Suprapubic skin (tissue), 4 donors: ENCODE measurements around the gene POU2AF1. TPM values are rescaled to one million over a fixed set of nuclear protein-coding genes. Genes with fewer than 3 reads are reported as not detected.
A peak's percentile ranks its signal among the peaks of the same experiment; 100 is the strongest.

Source experiments
- DNase-seq, 2 donors: peaks; one replicate each; pipeline ENCODE4 v3.0.0-alpha.2; 2019; ENCODE audit warnings: low spot score in 2 of 2
- H3K27ac ChIP-seq: fragments of 200-600 bp; sonication (generic); one replicate; pipeline ENCODE4 v1.5.1; 2019
- H3K27me3 ChIP-seq: fragments of 200-600 bp; sonication (generic); one replicate; pipeline ENCODE4 v1.5.1; 2019
- H3K36me3 ChIP-seq: fragments of 200-600 bp; sonication (generic); one replicate; pipeline ENCODE4 v1.5.1; 2019
- H3K4me1 ChIP-seq: fragments of 200-600 bp; sonication (generic); one replicate; pipeline ENCODE4 v1.5.1; 2019
- H3K4me3 ChIP-seq: fragments of 200-600 bp; sonication (generic); one replicate; pipeline ENCODE4 v1.5.1; 2019; ENCODE audit warnings: mild to moderate bottlenecking
- H3K9me3 ChIP-seq: fragments of 200-600 bp; sonication (generic); one replicate; pipeline ENCODE4 v1.5.1; 2019
- EP300 ChIP-seq: sonication (generic); formaldehyde crosslinking; IDR thresholded peaks from one replicate; pipeline ENCODE4 v1.6.1; 2017; ENCODE audit warnings: antibody characterized with exemption
- POLR2A ChIP-seq, 2 donors: fragments of 450-650 bp; IDR thresholded peaks; one replicate each; pipeline ENCODE4 v1.6.1; 2017; ENCODE audit warnings: antibody characterized with exemption in 2 of 2, mild to moderate bottlenecking in 2 of 2, moderate library complexity in 2 of 2
- POLR2AphosphoS5 ChIP-seq, 3 donors: sonication (generic); formaldehyde crosslinking; IDR thresholded peaks; one replicate each; pipeline ENCODE4 v1.6.1; 2017; ENCODE audit warnings: antibody characterized with exemption in 3 of 3
- WGBS: methylation state at CpG from one replicate; pipeline ENCODE4 v1.1.5; 2018; 5-methylcytosine and 5-hydroxymethylcytosine counted together
- total RNA-seq, 4 donors: library from RNA; depleted of rRNA; stranded (reverse); fragments of >200 nt; gene quantifications; one replicate each; pipeline ENCODE4 v1.1.0, GENCODE V29; 2016
- TF ChIP-seq, protein P1 (sequence below), 2 donors: fragments of 200-600 bp in 1 of 2; fragments of 450-650 bp in 1 of 2; sonication (generic) in 1 of 2; IDR thresholded peaks; one replicate each; pipeline ENCODE4 v1.5.1; 2016 to 2019; ENCODE audit warnings: antibody characterized with exemption in 2 of 2, mild to moderate bottlenecking in 1 of 2, moderate library complexity in 1 of 2

Gene POU2AF1
- total RNA-seq, 4 donors from 2014 or later = not detected

DNA sequence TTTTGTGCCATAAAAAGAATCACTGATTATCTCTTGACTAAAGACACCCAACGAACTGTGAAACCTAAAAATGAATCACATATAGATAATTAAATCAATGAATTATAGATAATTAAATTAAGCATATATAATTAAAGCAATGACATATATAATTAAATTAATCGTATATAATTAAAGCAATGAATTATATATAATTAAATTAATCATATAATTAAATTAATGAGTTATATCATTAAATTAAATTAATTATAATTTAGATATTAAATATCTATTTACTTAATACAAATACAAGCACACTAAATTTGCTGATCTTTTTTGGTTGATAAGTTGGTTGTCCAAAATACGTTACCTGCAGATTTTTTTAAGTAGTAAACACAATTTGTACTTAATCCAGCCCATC, 30.9 kb downstream of the POU2AF1 start:
- Histone ChIP-seq H3K36me3 (no peaks in the 10 kb centered on the region), H3K4me1 (peaks cover 1% of the 10 kb centered on the region), H3K27me3 (no peaks in the 10 kb centered on the region), H3K4me3 (no peak overlapping the region), H3K9me3 (no peaks in the 10 kb centered on the region), H3K27ac (no peak overlapping the region)
- no peak for DNase-seq
- TF ChIP-seq POLR2A (IDR thresholded peaks at IDR 0.05) (no peak), POLR2AphosphoS5 (IDR thresholded peaks at IDR 0.05) (no peak), EP300 (no peak)
- TF ChIP-seq, protein P1, sequence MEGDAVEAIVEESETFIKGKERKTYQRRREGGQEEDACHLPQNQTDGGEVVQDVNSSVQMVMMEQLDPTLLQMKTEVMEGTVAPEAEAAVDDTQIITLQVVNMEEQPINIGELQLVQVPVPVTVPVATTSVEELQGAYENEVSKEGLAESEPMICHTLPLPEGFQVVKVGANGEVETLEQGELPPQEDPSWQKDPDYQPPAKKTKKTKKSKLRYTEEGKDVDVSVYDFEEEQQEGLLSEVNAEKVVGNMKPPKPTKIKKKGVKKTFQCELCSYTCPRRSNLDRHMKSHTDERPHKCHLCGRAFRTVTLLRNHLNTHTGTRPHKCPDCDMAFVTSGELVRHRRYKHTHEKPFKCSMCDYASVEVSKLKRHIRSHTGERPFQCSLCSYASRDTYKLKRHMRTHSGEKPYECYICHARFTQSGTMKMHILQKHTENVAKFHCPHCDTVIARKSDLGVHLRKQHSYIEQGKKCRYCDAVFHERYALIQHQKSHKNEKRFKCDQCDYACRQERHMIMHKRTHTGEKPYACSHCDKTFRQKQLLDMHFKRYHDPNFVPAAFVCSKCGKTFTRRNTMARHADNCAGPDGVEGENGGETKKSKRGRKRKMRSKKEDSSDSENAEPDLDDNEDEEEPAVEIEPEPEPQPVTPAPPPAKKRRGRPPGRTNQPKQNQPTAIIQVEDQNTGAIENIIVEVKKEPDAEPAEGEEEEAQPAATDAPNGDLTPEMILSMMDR (IDR thresholded peaks at IDR 0.05) = no peak
- 82% methylated on average over 3 of the region's 3 CpGs for WGBS

DNA sequence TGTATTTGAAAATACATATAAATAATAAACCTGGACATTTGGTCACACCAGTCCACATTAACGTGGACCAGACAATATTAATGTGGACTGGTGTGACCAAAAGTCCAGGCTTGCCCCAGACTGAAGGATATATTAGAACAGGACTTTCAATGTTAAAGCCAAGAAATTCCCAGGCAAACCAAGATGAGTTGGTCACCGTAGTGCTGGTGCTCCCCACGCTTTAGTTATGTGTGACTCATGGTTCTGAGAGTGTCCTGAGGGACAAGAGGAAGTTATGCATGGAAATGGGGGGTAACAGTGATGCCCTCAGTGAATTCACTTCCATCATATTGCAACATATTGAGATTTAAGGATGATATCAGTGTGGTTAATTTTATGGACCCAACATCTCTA, 31.4 kb downstream of the POU2AF1 start:
- Histone ChIP-seq H3K4me3 (no peak overlapping the region), H3K27ac (peak overlapping the region; percentile 69)
- DNase-seq = no peak

DNA sequence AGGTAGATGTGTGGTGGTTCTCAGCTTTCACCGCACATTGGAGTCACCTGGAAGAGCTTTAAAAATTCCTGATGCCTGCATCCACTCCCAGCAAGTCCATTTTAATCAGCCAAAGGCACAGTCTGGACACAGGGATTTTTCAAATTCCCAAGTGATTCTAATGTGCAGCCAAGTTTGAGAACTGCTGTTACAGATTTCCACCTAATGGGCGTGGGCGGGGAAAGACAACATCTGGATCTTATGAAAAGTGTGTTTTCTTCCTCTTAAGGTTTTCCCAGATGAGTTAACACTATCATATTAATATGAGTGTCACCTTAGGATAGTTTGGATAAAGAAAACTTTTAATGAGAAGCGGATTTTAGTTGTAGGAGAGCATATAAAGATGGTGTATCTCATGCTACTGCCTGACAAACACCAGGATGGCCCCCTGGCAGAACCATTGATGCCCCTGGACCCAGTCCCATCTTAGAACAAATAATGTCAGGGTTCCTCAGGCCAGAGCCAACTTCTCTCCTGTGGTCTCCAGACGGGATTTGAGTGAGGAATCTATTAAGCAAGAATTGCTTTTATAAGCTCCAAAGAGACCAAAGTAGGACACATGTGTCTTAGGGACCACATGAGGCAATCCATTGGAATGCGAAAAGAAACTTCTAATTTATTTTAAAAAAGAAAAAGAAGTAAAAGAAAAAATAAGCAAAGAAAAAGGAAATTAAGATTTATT, 31.9 kb downstream of the POU2AF1 start:
- peak overlapping the region; percentile 69 for H3K27ac ChIP-seq
- DNase-seq = no peak
- 61% methylated on average over 6 of the region's 6 CpGs for WGBS
- TF ChIP-seq POLR2AphosphoS5 (IDR thresholded peaks at IDR 0.05) (no peak), EP300 (no peak), POLR2A (IDR thresholded peaks at IDR 0.05) (no peak)
- no peaks in the 10 kb centered on the region for H3K27me3 ChIP-seq
- no peaks in the 10 kb centered on the region for H3K36me3 ChIP-seq
- no peak overlapping the region for H3K4me3 ChIP-seq
- H3K4me1 ChIP-seq = no peaks in the 10 kb centered on the region
- H3K9me3 ChIP-seq = no peaks in the 10 kb centered on the region

More for the DNA sequence above, 31.4 kb downstream of the POU2AF1 start:
- 73% methylated on average over 3 of the region's 3 CpGs for WGBS
- H3K4me1 ChIP-seq = no peaks in the 10 kb centered on the region
- TF ChIP-seq EP300 = no peak
- no peak for TF ChIP-seq POLR2A (IDR thresholded peaks at IDR 0.05)
- TF ChIP-seq, protein P1 (IDR thresholded peaks at IDR 0.05) = no peak
- TF ChIP-seq POLR2AphosphoS5 (IDR thresholded peaks at IDR 0.05) = no peak
- H3K9me3 ChIP-seq = no peaks in the 10 kb centered on the region
- no peaks in the 10 kb centered on the region for H3K36me3 ChIP-seq
- no peaks in the 10 kb centered on the region for H3K27me3 ChIP-seq

DNA sequence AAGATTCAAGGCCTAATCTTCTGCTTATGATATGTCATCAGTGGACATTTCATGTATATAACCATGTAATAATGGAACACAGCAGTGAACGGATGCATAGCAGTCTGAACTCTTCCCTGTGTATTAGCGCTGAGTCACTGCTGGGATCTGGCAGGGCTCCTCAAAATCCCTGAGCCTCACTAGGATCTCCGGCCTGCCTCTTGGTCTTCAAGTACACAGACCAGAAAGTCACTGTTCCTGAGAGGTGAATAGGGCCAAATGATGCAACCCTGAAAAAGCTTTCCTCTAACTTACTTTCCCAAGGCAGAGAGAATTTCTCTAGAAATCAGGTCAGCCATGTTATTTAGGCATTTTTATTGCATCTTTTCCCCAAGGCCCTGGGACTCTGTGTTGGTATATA, 35.0 kb downstream of the POU2AF1 start:
- TF ChIP-seq POLR2AphosphoS5 (IDR thresholded peaks at IDR 0.05) (no peak), POLR2A (IDR thresholded peaks at IDR 0.05) (no peak), EP300 (no peak)
- TF ChIP-seq, protein P1 (IDR thresholded peaks at IDR 0.05) = no peak
- Histone ChIP-seq H3K9me3 (no peaks in the 10 kb centered on the region), H3K4me1 (no peaks in the 10 kb centered on the region), H3K27me3 (no peaks in the 10 kb centered on the region), H3K36me3 (no peaks in the 10 kb centered on the region), H3K27ac (no peak overlapping the region), H3K4me3 (no peak overlapping the region)
- DNase-seq = peak in 1 of 2 donors; percentile 86
- WGBS = 61% methylated on average over 3 of the region's 3 CpGs

DNA sequence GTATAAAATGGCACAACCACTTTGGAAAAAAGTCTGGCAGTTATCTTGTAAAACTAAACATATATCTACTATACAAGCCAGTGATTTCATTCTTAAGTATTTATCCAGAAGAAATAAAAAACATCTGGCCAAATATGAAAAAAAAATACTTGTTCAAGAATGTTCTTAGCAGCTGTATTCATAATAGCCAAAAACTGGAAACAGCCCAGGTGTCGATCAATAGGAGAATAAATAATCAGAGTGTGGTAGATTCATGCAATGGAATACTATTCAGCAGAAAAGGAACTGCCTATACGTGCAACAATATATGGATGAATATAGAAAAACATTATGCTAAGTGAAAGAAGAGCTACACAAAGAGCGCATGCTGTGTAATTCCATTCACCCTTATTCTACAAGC, 36.7 kb downstream of the POU2AF1 start:
- 81% methylated on average over 3 of the region's 3 CpGs for WGBS
- Histone ChIP-seq H3K9me3 (no peaks in the 10 kb centered on the region), H3K36me3 (no peaks in the 10 kb centered on the region), H3K4me3 (no peak overlapping the region), H3K4me1 (no peaks in the 10 kb centered on the region), H3K27ac (no peak overlapping the region), H3K27me3 (no peaks in the 10 kb centered on the region)
- no peak for DNase-seq
- TF ChIP-seq, protein P1 (IDR thresholded peaks at IDR 0.05) = no peak
- TF ChIP-seq POLR2AphosphoS5 (IDR thresholded peaks at IDR 0.05) (no peak), EP300 (no peak), POLR2A (IDR thresholded peaks at IDR 0.05) (no peak)
